IPS-15b (cell line): ENCODE data around the gene SLC22A9.
"Not testable (repeated sequence)": the region's sequence is repeated elsewhere in the genome, so short reads cannot be mapped to it uniquely, and the experiment has no call there.

Experiments
- H3K27me3 ChIP-seq: one replicate; pipeline ENCODE4 v1.6.1; 2013; ENCODE audit warnings: low read length; ENCODE audit not compliant: control insufficient read depth, insufficient read depth
- H3K36me3 ChIP-seq: one replicate; pipeline ENCODE4 v1.6.1; 2013; ENCODE audit warnings: low read length; ENCODE audit not compliant: control insufficient read depth, insufficient read depth
- H3K4me1 ChIP-seq: one replicate; pipeline ENCODE4 v1.6.1; 2013; ENCODE audit warnings: mild to moderate bottlenecking, low read length; ENCODE audit not compliant: control insufficient read depth, insufficient read depth
- H3K4me3 ChIP-seq: one replicate; pipeline ENCODE4 v1.5.1; 2013; ENCODE audit warnings: low read depth, low read length
- H3K9ac ChIP-seq: one replicate; pipeline ENCODE4 v1.6.1; 2013; ENCODE audit warnings: low read depth, mild to moderate bottlenecking, low read length
- H3K9me3 ChIP-seq: one replicate; pipeline ENCODE4 v1.6.1; 2013; ENCODE audit warnings: mild to moderate bottlenecking, low read length; ENCODE audit not compliant: control insufficient read depth, insufficient read depth

Gene SLC22A9

DNA sequence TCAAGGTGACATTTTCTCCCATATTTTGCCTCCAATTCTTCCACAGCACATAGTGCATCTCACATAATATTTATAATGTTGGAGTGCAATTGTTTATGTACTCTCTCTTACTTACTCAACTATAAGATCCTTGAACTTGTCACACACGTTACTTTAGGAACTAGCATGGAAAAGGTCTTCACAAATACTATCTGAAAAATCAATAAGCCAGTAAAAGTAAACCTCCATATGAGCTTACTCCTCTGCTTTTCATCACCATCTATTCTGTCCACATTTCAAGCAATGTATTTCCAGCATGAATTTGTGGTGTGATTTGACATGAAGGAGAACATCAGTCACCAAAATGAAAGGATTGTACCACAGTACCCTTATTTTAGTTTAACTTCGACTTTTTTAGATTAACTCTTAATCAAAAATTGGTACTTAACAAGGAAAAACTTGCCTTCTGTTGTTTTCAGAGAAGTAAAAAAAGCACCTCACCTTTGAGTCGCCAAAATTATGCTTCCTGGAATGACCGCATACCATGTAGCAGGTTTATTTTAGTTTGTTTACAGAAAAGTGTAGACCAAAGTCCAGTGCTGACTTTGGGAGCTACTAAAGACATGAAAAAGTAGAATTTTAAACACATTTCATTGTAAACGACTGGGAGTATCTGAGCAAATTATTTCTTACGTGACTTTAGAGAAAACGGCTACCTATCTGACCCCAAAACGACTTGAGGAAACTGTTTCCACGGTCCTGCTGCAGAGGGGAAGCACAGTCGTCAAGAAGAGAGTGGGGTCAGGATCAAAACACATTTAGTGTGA, at the start of gene SLC22A9:
Gene SLC22A9 (plus strand): TSS at position 621 of the 806 bp plus-strand sequence. CDS start 272 bp downstream, outside the sequence.
- Histone ChIP-seq H3K4me1 (no peaks in the 10 kb centered on the region), H3K27me3 (no peaks in the 10 kb centered on the region), H3K4me3 (no peak within 1 kb of the TSS), H3K9me3 (no peaks in the 10 kb centered on the region), H3K9ac (no peak within 1 kb of the TSS), H3K36me3 (no peaks in the 10 kb centered on the region)

DNA sequence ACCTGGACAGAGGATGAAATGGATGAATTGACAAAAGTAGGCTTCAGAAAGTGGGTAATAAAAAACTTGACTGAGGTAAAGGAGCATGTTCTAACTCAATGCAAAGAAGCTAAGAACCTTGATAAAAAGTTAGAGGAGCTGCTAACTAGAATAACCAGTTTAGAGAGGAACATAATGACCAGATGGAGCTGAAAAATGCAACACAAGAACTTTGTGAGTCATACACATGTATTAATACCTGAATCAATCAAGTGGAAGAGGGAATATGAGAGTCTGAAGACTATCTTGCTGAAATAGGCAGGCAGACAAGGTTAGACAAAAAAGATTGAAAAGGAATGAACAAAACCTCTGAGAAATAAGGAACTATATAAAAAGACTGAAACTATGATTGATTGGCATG, 47.9 kb upstream of the SLC22A9 start:
- Histone ChIP-seq H3K4me3 (no peak overlapping the region), H3K36me3 (no peaks in the 10 kb centered on the region), H3K9ac (no peak overlapping the region), H3K27me3 (no peaks in the 10 kb centered on the region), H3K4me1 (no peaks in the 10 kb centered on the region), H3K9me3 (no peaks in the 10 kb centered on the region)

DNA sequence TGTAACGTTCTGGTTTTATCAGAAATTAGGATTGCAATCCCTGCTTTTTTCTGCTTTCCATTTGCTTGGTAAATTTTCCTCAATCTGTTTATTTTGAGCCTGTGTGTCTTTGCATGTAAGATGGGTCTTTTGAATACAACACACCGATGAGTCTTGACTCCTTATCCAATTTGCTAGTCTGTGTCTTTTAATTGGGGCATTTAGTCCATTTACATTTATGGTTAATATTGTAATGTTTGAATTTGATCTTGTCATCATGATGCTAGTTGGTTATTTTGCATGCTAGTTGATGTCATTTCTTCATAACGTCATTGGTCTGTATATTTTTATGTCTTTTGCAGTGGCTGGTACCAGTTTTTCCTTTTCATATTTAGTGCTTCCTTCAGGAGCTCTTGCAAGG, 34.5 kb upstream of the SLC22A9 start:
- H3K4me1 ChIP-seq, H3K27me3 ChIP-seq, H3K4me3 ChIP-seq, H3K9me3 ChIP-seq, H3K9ac ChIP-seq, H3K36me3 ChIP-seq: not testable (repeated sequence)

DNA sequence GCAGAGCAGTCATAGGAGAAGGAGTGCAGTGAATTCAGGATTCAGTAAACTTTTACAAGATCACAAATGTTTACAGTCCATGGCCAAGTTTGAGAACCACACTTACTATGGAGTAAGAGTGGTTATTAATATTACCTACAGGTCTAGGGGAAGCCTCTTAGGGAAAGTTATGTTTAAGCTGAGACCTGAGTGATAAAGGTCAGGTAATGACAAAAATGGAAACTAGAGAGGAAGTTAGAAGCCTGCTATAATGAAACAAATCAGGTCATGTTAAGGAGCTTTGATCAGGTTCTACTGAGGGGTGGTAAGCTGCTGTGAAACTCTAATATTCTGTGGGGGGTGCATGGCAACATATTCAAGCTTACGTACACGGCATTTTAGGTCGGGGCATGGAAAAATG, 32.5 kb upstream of the SLC22A9 start:
- Histone ChIP-seq H3K9ac (no peak overlapping the region), H3K9me3 (no peaks in the 10 kb centered on the region), H3K4me1 (no peaks in the 10 kb centered on the region), H3K36me3 (no peaks in the 10 kb centered on the region), H3K27me3 (no peaks in the 10 kb centered on the region), H3K4me3 (no peak overlapping the region)

DNA sequence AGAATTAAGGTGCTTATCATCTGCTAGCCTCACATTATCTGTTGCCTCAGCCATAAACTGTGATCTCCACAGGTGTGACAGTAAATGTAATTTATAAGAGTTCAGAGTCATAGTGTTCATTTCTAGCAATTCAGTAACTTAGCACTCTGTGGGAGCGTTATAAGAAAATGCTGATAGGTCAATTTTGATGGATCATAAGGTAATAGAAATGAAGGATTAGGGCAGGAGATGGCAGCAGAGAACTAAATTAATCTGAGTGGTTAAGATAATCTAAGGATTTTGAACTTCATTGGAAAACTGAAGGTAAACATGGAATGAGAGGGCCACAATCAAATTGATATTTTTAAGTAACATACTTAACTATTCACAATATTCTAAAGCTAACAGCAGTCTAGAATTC, 26.5 kb upstream of the SLC22A9 start:
- H3K9ac ChIP-seq: no peak overlapping the region
- H3K4me1 ChIP-seq: no peaks in the 10 kb centered on the region
- H3K27me3 ChIP-seq: no peaks in the 10 kb centered on the region
- no peaks in the 10 kb centered on the region for H3K36me3 ChIP-seq
- no peak overlapping the region for H3K4me3 ChIP-seq
- H3K9me3 ChIP-seq: no peaks in the 10 kb centered on the region

DNA sequence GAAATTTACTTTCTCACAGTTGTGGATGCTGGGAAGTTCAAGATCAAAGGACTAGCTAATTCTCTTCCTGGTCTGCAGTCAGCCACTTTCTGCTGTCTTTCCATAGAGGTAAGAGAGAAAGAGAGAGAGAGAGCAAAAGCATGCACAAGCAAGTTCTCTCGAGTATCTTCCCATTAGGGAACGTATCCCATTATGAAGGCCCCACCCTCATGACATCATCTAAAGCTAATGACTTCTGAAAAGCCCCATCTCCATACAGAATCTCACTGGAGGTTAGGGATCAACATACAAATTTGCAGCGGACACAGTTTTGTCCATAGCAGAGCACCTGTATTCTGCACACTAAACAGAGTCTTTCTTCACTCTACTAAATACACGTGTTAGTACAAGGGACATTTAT, 17.4 kb upstream of the SLC22A9 start:
- H3K27me3 ChIP-seq: no peaks in the 10 kb centered on the region
- no peaks in the 10 kb centered on the region for H3K36me3 ChIP-seq
- peaks cover 4% of the 10 kb centered on the region for H3K9me3 ChIP-seq
- no peaks in the 10 kb centered on the region for H3K4me1 ChIP-seq
- H3K9ac ChIP-seq: no peak overlapping the region
- H3K4me3 ChIP-seq: no peak overlapping the region

DNA sequence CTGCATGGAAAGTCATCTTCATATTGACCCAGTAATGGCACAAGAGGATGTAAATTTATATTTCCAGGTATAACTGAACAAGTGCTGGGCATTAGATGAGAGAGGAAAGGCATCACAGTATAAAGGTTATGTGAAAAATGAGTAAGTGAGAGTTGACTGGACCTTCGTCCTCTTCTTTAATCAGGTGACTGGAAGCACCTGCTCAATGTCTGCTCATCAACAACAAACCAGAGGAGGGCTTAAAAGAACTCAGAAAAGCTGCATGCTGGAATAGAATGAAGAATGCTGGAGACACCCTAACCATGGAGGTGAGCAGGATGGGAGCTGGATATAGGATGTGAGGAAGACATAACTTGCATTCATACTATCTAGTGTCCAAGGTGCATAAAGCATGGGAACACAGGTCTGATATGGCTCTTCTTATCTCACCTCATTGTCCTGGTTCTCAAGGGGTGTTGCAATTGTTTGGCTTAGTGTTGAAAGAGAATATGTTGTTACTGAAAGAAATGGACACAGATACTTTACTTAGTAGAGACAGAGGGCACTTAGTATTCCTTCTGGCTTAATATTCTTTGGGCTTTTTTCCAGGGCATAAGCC, 7.3 kb upstream of the SLC22A9 start:
- no peaks in the 10 kb centered on the region for H3K4me1 ChIP-seq
- no peaks in the 10 kb centered on the region for H3K36me3 ChIP-seq
- no peaks in the 10 kb centered on the region for H3K27me3 ChIP-seq
- H3K4me3 ChIP-seq: no peak overlapping the region
- no peaks in the 10 kb centered on the region for H3K9me3 ChIP-seq
- H3K9ac ChIP-seq: no peak overlapping the region

DNA sequence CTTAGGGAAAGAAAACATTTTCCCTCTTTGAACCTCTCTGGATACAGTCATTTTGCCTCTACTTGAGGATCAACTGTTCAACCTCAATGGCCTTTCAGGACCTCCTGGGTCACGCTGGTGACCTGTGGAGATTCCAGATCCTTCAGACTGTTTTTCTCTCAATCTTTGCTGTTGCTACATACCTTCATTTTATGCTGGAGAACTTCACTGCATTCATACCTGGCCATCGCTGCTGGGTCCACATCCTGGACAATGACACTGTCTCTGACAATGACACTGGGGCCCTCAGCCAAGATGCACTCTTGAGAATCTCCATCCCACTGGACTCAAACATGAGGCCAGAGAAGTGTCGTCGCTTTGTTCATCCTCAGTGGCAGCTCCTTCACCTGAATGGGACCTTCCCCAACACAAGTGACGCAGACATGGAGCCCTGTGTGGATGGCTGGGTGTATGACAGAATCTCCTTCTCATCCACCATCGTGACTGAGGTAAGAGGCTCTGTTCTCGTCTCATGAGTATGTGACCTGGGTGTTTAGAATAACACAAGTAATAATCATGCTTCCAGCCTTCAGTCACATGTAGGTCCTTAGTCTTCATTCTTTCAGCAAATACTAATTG, 495 bp downstream of the SLC22A9 start:
- H3K9ac ChIP-seq: no peak overlapping the region
- H3K4me3 ChIP-seq: no peak overlapping the region
- H3K36me3 ChIP-seq: no peaks in the 10 kb centered on the region
- no peaks in the 10 kb centered on the region for H3K4me1 ChIP-seq
- no peaks in the 10 kb centered on the region for H3K9me3 ChIP-seq
- no peaks in the 10 kb centered on the region for H3K27me3 ChIP-seq

DNA sequence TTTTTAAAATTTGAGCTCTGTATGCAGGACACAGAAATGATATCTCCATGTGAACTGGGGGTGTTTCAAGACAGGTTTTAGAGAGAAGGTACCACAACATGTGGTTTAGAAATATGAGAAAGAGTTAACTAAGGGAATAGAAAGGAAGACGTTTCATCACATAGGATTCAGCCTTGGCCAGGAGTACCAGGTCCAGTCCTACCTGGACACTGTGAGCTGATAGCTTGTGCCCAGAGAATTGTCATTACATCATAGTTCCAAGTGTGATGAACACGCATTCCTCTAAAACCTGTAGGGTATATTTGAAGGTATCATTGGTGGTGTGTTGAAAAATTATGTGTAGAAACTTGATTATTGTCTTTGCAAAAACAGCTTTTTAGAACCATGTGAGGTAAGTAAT, 1.8 kb downstream of the SLC22A9 start:
- Histone ChIP-seq H3K36me3 (no peaks in the 10 kb centered on the region), H3K4me3 (no peak overlapping the region), H3K9ac (no peak overlapping the region)

DNA sequence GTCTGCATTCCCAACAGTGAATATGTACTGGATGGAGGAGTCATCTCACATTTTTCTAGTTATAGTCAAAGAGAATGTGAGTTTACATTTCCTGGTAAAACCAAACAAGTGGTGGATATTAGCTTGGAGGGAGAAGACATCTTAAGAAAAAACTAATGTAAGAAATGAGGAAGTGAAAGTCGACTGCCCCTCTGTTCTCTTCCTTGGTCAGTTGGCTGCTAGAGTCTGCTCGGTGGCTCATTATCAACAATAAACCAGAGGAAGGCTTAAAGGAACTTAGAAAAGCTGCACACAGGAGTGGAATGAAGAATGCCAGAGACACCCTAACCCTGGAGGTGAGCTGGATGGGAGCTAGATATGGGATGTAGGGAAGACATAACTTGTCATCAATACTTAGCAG, 5.8 kb downstream of the SLC22A9 start:
- Histone ChIP-seq H3K9me3 (no peaks in the 10 kb centered on the region), H3K9ac (no peak overlapping the region), H3K4me3 (no peak overlapping the region), H3K4me1 (no peaks in the 10 kb centered on the region), H3K36me3 (no peaks in the 10 kb centered on the region), H3K27me3 (no peaks in the 10 kb centered on the region)

More for the DNA sequence above, 1.8 kb downstream of the SLC22A9 start:
- no peaks in the 10 kb centered on the region for H3K27me3 ChIP-seq
- H3K9me3 ChIP-seq: no peaks in the 10 kb centered on the region
- no peaks in the 10 kb centered on the region for H3K4me1 ChIP-seq

DNA sequence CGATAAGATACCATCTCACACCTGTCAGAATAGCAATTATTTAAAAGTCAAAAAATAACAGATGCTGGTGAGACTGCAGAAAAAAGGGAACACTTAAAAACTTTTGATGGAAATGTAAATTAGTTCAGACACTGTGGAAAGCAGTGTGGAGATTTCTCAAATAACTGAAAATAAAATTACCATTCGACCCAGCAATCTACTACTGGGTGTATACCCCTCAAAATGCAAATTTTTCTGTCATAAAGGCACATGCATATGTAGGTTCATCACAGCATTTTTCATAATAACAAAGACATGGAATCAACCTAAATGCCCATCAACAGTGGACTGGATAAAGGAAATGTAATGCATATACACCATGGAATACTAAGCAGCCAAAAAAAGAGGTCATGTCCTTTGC, 10.5 kb downstream of the SLC22A9 start:
- Histone ChIP-seq H3K9me3 (no peaks in the 10 kb centered on the region), H3K27me3 (no peaks in the 10 kb centered on the region), H3K4me1 (no peaks in the 10 kb centered on the region), H3K36me3 (no peaks in the 10 kb centered on the region), H3K4me3 (no peak overlapping the region), H3K9ac (no peak overlapping the region)

DNA sequence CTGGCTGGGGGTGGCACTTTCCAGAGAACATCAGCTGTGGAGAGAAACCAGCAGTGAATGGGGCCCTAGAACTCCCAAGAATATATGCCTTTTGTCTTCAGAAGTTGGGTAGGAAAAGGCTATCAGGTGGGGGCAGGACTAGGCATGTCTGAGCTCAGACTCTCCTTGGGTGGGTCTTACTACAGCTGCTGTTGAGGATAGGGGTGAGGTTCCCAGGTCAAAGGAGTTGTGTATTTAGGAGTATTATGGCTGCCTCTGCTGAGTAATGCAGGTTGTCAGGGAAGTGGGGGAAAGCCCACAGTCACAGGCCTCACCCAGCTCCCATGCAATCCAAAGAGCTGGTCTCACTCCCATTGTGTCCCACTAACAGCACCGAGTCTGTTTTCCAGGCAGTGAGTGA, 26.1 kb downstream of the SLC22A9 start:
- Histone ChIP-seq H3K4me1 (no peaks in the 10 kb centered on the region), H3K9ac (no peak overlapping the region), H3K4me3 (no peak overlapping the region), H3K9me3 (no peaks in the 10 kb centered on the region), H3K27me3 (no peaks in the 10 kb centered on the region), H3K36me3 (no peaks in the 10 kb centered on the region)
